Measurements from ENCODE around the gene SMIM14. TPM values are rescaled to one million over a fixed set of nuclear protein-coding genes. Genes with fewer than 3 reads are reported as not detected.
A peak's percentile ranks its signal among the peaks of the same experiment; 100 is the strongest.

Gene SMIM14
- total RNA-seq, 1 donor from 2014 or later: 58.4 TPM

- DNase-seq (ENCODE audit: low read depth): no peak
- no peak overlapping the region for H3K4me3 ChIP-seq (ENCODE audit: low read depth, low read length)
- TF ChIP-seq, protein P1, sequence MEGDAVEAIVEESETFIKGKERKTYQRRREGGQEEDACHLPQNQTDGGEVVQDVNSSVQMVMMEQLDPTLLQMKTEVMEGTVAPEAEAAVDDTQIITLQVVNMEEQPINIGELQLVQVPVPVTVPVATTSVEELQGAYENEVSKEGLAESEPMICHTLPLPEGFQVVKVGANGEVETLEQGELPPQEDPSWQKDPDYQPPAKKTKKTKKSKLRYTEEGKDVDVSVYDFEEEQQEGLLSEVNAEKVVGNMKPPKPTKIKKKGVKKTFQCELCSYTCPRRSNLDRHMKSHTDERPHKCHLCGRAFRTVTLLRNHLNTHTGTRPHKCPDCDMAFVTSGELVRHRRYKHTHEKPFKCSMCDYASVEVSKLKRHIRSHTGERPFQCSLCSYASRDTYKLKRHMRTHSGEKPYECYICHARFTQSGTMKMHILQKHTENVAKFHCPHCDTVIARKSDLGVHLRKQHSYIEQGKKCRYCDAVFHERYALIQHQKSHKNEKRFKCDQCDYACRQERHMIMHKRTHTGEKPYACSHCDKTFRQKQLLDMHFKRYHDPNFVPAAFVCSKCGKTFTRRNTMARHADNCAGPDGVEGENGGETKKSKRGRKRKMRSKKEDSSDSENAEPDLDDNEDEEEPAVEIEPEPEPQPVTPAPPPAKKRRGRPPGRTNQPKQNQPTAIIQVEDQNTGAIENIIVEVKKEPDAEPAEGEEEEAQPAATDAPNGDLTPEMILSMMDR (IDR thresholded peaks at IDR 0.05; ENCODE audit: insufficient read depth, low read length, poor library complexity, severe bottlenecking): no peak
- H3K36me3 ChIP-seq (ENCODE audit: control insufficient read depth, insufficient read depth, low read length): no peaks in the 10 kb centered on the region
- no peaks in the 10 kb centered on the region for H3K27me3 ChIP-seq (ENCODE audit: control insufficient read depth, insufficient read depth, low read length)
Observed at GRCh38 chr4:39571504-39571903, 67.2 kb downstream of the SMIM14 start.

- no peak overlapping the region for H3K4me3 ChIP-seq (ENCODE audit: low read depth, low read length)
- H3K27me3 ChIP-seq (ENCODE audit: control insufficient read depth, insufficient read depth, low read length): no peaks in the 10 kb centered on the region
- no peaks in the 10 kb centered on the region for H3K36me3 ChIP-seq (ENCODE audit: control insufficient read depth, insufficient read depth, low read length)
- no peak for DNase-seq (ENCODE audit: low read depth)
- TF ChIP-seq, protein P1 (IDR thresholded peaks at IDR 0.05; ENCODE audit: insufficient read depth, low read length, poor library complexity, severe bottlenecking): no peak
Observed at GRCh38 chr4:39571054-39571453, 67.6 kb downstream of the SMIM14 start.

GRCh38 chr4:39569209-39569608 lies 69.5 kb downstream of the SMIM14 start:
- no peak overlapping the region for H3K4me3 ChIP-seq (ENCODE audit: low read depth, low read length)
- peaks cover 1% of the 10 kb centered on the region for H3K36me3 ChIP-seq (ENCODE audit: control insufficient read depth, insufficient read depth, low read length)
- TF ChIP-seq, protein P1 (IDR thresholded peaks at IDR 0.05; ENCODE audit: insufficient read depth, low read length, poor library complexity, severe bottlenecking): no peak
- DNase-seq (ENCODE audit: low read depth): no peak
- H3K27me3 ChIP-seq (ENCODE audit: control insufficient read depth, insufficient read depth, low read length): no peaks in the 10 kb centered on the region

GRCh38 chr4:39568805-39569204 lies 69.9 kb downstream of the SMIM14 start:
- DNase-seq (ENCODE audit: low read depth): no peak
- no peak overlapping the region for H3K4me3 ChIP-seq (ENCODE audit: low read depth, low read length)
- no peaks in the 10 kb centered on the region for H3K27me3 ChIP-seq (ENCODE audit: control insufficient read depth, insufficient read depth, low read length)
- TF ChIP-seq, protein P1 (IDR thresholded peaks at IDR 0.05; ENCODE audit: insufficient read depth, low read length, poor library complexity, severe bottlenecking): no peak
- peaks cover 1% of the 10 kb centered on the region for H3K36me3 ChIP-seq (ENCODE audit: control insufficient read depth, insufficient read depth, low read length)

- no peak overlapping the region for H3K4me3 ChIP-seq (ENCODE audit: low read depth, low read length)
- no peaks in the 10 kb centered on the region for H3K27me3 ChIP-seq (ENCODE audit: control insufficient read depth, insufficient read depth, low read length)
- peaks cover 1% of the 10 kb centered on the region for H3K36me3 ChIP-seq (ENCODE audit: control insufficient read depth, insufficient read depth, low read length)
- DNase-seq (ENCODE audit: low read depth): peak; percentile 80
- TF ChIP-seq, protein P1 (IDR thresholded peaks at IDR 0.05; ENCODE audit: insufficient read depth, low read length, poor library complexity, severe bottlenecking): no peak
Observed at GRCh38 chr4:39565878-39566600, 72.6 kb downstream of the SMIM14 start.

- Histone ChIP-seq H3K27me3 (ENCODE audit: control insufficient read depth, insufficient read depth, low read length) (no peaks in the 10 kb centered on the region), H3K4me3 (ENCODE audit: low read depth, low read length) (no peak overlapping the region), H3K36me3 (ENCODE audit: control insufficient read depth, insufficient read depth, low read length) (peaks cover 1% of the 10 kb centered on the region)
- TF ChIP-seq, protein P1 (IDR thresholded peaks at IDR 0.05; ENCODE audit: insufficient read depth, low read length, poor library complexity, severe bottlenecking): no peak
- no peak for DNase-seq (ENCODE audit: low read depth)
Observed at GRCh38 chr4:39563346-39563847, 75.3 kb downstream of the SMIM14 start.

Measured in kidney epithelial cell (primary cell).